Measurements from ENCODE around the gene NEAT1. TPM values are rescaled to one million over a fixed set of nuclear protein-coding genes. Genes with fewer than 3 reads are reported as not detected.
A peak's percentile ranks its signal among the peaks of the same experiment; 100 is the strongest.

Gene NEAT1
- 67.8 TPM for polyA plus RNA-seq (2012; ENCODE audit: insufficient read length, low read depth)

GRCh38 chr11:65422633-65423515 is at the start of gene NEAT1:
Gene NEAT1, plus strand, starts transcription at chr11:65422798.
- TF ChIP-seq POLR2AphosphoS5 (IDR thresholded peaks at IDR 0.05; ENCODE audit: low read depth, low read length) (peak; percentile 100), FOXP2 (optimal IDR thresholded peaks at IDR 0.05; ENCODE audit: borderline replicate concordance, extremely low read depth, extremely low read length, insufficient read depth) (no peak), TAF1 (IDR thresholded peaks at IDR 0.05; ENCODE audit: borderline replicate concordance, insufficient read depth, low read length) (peak; percentile 98; the same call in 1 of the 2 replicates), SIN3A (IDR thresholded peaks at IDR 0.05; ENCODE audit: borderline replicate concordance, insufficient read depth, low read length) (peak; percentile 98), REST (IDR thresholded peaks at IDR 0.05; ENCODE audit: insufficient read depth in 1 of 2, low read depth in 2 of 2, low read length in 2 of 2) (peak; percentile 61 to 76)

- TF ChIP-seq TAF1 (IDR thresholded peaks at IDR 0.05; ENCODE audit: borderline replicate concordance, insufficient read depth, low read length) (no peak), SIN3A (IDR thresholded peaks at IDR 0.05; ENCODE audit: borderline replicate concordance, insufficient read depth, low read length) (no peak), POLR2AphosphoS5 (IDR thresholded peaks at IDR 0.05; ENCODE audit: low read depth, low read length) (no peak), REST (IDR thresholded peaks at IDR 0.05; ENCODE audit: insufficient read depth in 1 of 2, low read depth in 2 of 2, low read length in 2 of 2) (no peak), FOXP2 (optimal IDR thresholded peaks at IDR 0.05; ENCODE audit: borderline replicate concordance, extremely low read depth, extremely low read length, insufficient read depth) (no peak)
These were observed 48.6 kb upstream of the NEAT1 start for GRCh38 chr11:65373839-65374580.

GRCh38 chr11:65375012-65375411 is 47.6 kb upstream of the NEAT1 start:
- no peak for TF ChIP-seq REST (IDR thresholded peaks at IDR 0.05; ENCODE audit: insufficient read depth in 1 of 2, low read depth in 2 of 2, low read length in 2 of 2)
- TF ChIP-seq TAF1 (IDR thresholded peaks at IDR 0.05; ENCODE audit: borderline replicate concordance, insufficient read depth, low read length), result no peak
- TF ChIP-seq SIN3A (IDR thresholded peaks at IDR 0.05; ENCODE audit: borderline replicate concordance, insufficient read depth, low read length), result no peak
- no peak for TF ChIP-seq FOXP2 (optimal IDR thresholded peaks at IDR 0.05; ENCODE audit: borderline replicate concordance, extremely low read depth, extremely low read length, insufficient read depth)
- no peak for TF ChIP-seq POLR2AphosphoS5 (IDR thresholded peaks at IDR 0.05; ENCODE audit: low read depth, low read length)

GRCh38 chr11:65376138-65376713 is 46.4 kb upstream of the NEAT1 start:
- no peak for TF ChIP-seq POLR2AphosphoS5 (IDR thresholded peaks at IDR 0.05; ENCODE audit: low read depth, low read length)
- no peak for TF ChIP-seq SIN3A (IDR thresholded peaks at IDR 0.05; ENCODE audit: borderline replicate concordance, insufficient read depth, low read length)
- no peak for TF ChIP-seq REST (IDR thresholded peaks at IDR 0.05; ENCODE audit: insufficient read depth in 1 of 2, low read depth in 2 of 2, low read length in 2 of 2)
- TF ChIP-seq FOXP2 (optimal IDR thresholded peaks at IDR 0.05; ENCODE audit: borderline replicate concordance, extremely low read depth, extremely low read length, insufficient read depth), result no peak
- no peak for TF ChIP-seq TAF1 (IDR thresholded peaks at IDR 0.05; ENCODE audit: borderline replicate concordance, insufficient read depth, low read length)
